Measurements from ENCODE around the gene USP2. TPM values are rescaled to one million over a fixed set of nuclear protein-coding genes. Genes with fewer than 3 reads are reported as not detected.
A peak's percentile ranks its signal among the peaks of the same experiment; 100 is the strongest.

The USP2 gene
- total RNA-seq, 1 experiment from 2014 or later: 3.1 TPM

DNA sequence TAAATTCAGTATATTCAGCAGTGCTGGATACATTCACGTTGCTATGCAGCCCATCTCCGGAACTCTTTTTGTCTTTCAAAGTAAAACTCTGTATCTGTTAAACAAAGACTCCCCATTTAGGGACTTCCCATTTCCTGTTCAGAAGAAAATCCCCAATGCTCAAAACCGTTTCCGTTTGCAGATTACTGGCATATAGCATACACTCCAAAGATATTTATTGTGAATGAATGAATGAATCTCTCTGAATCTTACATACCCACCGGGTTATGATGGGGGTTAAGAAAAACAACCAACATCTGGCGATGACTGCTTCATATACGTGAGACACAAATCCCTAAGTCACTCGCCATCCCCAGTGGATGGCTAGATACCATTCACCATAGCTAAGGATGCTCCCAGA is 39.9 kb upstream of the USP2 start:
- Histone ChIP-seq H3K9me3 (ENCODE audit: control insufficient read depth, insufficient read depth, low read depth, low read length) (no peaks in the 10 kb centered on the region), H3K4me1 (ENCODE audit: control insufficient read depth, insufficient read depth, low read length) (peaks cover 14% of the 10 kb centered on the region; the same call in 1 of the 2 replicates), H3K36me3 (ENCODE audit: control insufficient read depth, insufficient read depth, low read length) (no peaks in the 10 kb centered on the region), H3K27ac (ENCODE audit: low read length) (no peak overlapping the region), H3K4me3 (ENCODE audit: low read depth in 2 of 2, low read length in 2 of 2) (peak overlapping the region in 1 of 2 experiments; percentile 51; a peak in 1 of 4 replicates), H3K27me3 (ENCODE audit: control insufficient read depth, insufficient read depth, low read length) (peaks cover 5% of the 10 kb centered on the region)
- intact Hi-C loops (cut with micrococcal nuclease; ENCODE audit: unreplicated experiment): no loop called here
- in situ Hi-C loops (cut with HindIII; ENCODE audit: low pct_unique_long_range_greater_than_20kb, low sequenced_read_pairs): no loop called here
- DNase-seq (ENCODE audit: low read depth, low spot score): no peak
- ChIA-PET POLR2A (no interaction called here), CTCF (no interaction called here)
- ATAC-seq: no peak
- TF ChIP-seq, protein P1, sequence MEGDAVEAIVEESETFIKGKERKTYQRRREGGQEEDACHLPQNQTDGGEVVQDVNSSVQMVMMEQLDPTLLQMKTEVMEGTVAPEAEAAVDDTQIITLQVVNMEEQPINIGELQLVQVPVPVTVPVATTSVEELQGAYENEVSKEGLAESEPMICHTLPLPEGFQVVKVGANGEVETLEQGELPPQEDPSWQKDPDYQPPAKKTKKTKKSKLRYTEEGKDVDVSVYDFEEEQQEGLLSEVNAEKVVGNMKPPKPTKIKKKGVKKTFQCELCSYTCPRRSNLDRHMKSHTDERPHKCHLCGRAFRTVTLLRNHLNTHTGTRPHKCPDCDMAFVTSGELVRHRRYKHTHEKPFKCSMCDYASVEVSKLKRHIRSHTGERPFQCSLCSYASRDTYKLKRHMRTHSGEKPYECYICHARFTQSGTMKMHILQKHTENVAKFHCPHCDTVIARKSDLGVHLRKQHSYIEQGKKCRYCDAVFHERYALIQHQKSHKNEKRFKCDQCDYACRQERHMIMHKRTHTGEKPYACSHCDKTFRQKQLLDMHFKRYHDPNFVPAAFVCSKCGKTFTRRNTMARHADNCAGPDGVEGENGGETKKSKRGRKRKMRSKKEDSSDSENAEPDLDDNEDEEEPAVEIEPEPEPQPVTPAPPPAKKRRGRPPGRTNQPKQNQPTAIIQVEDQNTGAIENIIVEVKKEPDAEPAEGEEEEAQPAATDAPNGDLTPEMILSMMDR (IDR thresholded peaks at IDR 0.05): no peak
- TF ChIP-seq POLR2AphosphoS5 (IDR thresholded peaks at IDR 0.05; ENCODE audit: low read depth, low read length): no peak
- no TSS peak for BruUV-seq (replicated peaks)

DNA sequence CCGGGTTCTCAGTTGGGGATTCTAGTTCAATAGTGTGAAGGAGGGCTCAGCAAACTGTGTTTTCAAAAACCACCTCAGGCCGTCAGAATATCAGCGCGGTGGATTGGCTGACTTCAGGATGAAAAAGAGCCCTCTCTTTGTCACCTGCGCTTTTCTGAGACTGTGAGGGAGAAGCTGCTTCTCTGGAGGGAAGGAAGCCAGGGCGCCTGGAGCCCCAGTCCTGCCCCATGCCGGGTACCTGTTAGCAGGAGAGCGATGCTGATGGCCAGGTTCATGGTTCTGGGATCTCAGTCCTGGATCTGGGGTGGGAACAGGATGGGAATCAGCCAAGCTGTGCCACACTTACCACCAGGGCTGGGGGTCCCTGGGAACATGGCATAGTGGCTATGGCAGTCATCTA is 39.1 kb upstream of the USP2 start:
- ATAC-seq: no peak
- Histone ChIP-seq H3K9me3 (ENCODE audit: control insufficient read depth, insufficient read depth, low read depth, low read length) (no peaks in the 10 kb centered on the region), H3K4me1 (ENCODE audit: control insufficient read depth, insufficient read depth, low read length) (peaks cover 14% of the 10 kb centered on the region; the same call in 1 of the 2 replicates), H3K36me3 (ENCODE audit: control insufficient read depth, insufficient read depth, low read length) (no peaks in the 10 kb centered on the region), H3K4me3 (ENCODE audit: low read depth in 2 of 2, low read length in 2 of 2) (no peak overlapping the region), H3K27ac (ENCODE audit: low read length) (no peak overlapping the region), H3K27me3 (ENCODE audit: control insufficient read depth, insufficient read depth, low read length) (peaks cover 5% of the 10 kb centered on the region)
- no peak for DNase-seq (ENCODE audit: low read depth, low spot score)
- no TSS peak for BruUV-seq (replicated peaks)
- no peak for TF ChIP-seq POLR2AphosphoS5 (IDR thresholded peaks at IDR 0.05; ENCODE audit: low read depth, low read length)
- TF ChIP-seq SIN3A (IDR thresholded peaks at IDR 0.05; ENCODE audit: borderline replicate concordance, insufficient read depth, low read depth, low read length): no peak
- TF ChIP-seq TCF7L2 (IDR thresholded peaks at IDR 0.05; ENCODE audit: low read depth, low read length): no peak
- TF ChIP-seq, protein P1 (IDR thresholded peaks at IDR 0.05): no peak
- TF ChIP-seq, protein P2, sequence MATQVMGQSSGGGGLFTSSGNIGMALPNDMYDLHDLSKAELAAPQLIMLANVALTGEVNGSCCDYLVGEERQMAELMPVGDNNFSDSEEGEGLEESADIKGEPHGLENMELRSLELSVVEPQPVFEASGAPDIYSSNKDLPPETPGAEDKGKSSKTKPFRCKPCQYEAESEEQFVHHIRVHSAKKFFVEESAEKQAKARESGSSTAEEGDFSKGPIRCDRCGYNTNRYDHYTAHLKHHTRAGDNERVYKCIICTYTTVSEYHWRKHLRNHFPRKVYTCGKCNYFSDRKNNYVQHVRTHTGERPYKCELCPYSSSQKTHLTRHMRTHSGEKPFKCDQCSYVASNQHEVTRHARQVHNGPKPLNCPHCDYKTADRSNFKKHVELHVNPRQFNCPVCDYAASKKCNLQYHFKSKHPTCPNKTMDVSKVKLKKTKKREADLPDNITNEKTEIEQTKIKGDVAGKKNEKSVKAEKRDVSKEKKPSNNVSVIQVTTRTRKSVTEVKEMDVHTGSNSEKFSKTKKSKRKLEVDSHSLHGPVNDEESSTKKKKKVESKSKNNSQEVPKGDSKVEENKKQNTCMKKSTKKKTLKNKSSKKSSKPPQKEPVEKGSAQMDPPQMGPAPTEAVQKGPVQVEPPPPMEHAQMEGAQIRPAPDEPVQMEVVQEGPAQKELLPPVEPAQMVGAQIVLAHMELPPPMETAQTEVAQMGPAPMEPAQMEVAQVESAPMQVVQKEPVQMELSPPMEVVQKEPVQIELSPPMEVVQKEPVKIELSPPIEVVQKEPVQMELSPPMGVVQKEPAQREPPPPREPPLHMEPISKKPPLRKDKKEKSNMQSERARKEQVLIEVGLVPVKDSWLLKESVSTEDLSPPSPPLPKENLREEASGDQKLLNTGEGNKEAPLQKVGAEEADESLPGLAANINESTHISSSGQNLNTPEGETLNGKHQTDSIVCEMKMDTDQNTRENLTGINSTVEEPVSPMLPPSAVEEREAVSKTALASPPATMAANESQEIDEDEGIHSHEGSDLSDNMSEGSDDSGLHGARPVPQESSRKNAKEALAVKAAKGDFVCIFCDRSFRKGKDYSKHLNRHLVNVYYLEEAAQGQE (IDR thresholded peaks at IDR 0.05; ENCODE audit: insufficient read depth in 1 of 2, low read depth in 2 of 2, low read length in 1 of 2): no peak
- intact Hi-C loops (cut with micrococcal nuclease; ENCODE audit: unreplicated experiment): no loop called here
- in situ Hi-C loops (cut with HindIII; ENCODE audit: low pct_unique_long_range_greater_than_20kb, low sequenced_read_pairs): no loop called here
- ChIA-PET POLR2A (no interaction called here), CTCF (no interaction called here)

All from Panc1 (cell line).